Body of pancreas (tissue), 4 donors: ENCODE results near the gene NTSR2.

Source experiments
- POLR2A ChIP-seq, 3 donors: fragments of 450-650 bp; IDR thresholded peaks; one replicate each; pipeline ENCODE4 v1.6.1; 2016; ENCODE audit warnings: antibody characterized with exemption in 3 of 3, mild to moderate bottlenecking in 2 of 3
- TF ChIP-seq, protein P1 (sequence below), 7 experiments: fragments of 450-650 bp in 4 of 7; fragments of 200-600 bp in 3 of 7; sonication (generic) in 3 of 7; IDR thresholded peaks; one replicate each; pipeline ENCODE4 v1.5.1; 2016 to 2019; ENCODE audit warnings: antibody characterized with exemption in 7 of 7

DNA sequence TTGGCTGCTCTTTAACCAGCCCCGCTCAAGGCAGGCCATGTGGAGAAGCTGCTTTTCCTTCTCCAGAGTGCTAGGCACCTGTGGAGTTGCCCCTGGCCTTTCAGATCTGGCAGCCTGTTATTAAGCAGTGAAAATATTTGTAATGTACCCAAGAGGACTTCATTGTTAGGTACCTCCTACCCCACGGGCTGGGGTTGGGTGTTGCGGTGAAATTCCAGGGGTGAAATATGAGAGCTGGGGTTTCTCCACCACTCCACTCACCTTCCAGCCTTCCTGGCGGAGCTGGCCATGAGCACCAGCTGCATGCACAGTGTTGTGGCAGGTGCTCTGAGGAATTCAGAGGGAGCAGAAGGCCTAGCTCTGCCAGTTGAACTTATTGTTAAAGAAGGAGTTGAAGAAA is 39.1 kb downstream of the NTSR2 start:
- TF ChIP-seq, protein P1, sequence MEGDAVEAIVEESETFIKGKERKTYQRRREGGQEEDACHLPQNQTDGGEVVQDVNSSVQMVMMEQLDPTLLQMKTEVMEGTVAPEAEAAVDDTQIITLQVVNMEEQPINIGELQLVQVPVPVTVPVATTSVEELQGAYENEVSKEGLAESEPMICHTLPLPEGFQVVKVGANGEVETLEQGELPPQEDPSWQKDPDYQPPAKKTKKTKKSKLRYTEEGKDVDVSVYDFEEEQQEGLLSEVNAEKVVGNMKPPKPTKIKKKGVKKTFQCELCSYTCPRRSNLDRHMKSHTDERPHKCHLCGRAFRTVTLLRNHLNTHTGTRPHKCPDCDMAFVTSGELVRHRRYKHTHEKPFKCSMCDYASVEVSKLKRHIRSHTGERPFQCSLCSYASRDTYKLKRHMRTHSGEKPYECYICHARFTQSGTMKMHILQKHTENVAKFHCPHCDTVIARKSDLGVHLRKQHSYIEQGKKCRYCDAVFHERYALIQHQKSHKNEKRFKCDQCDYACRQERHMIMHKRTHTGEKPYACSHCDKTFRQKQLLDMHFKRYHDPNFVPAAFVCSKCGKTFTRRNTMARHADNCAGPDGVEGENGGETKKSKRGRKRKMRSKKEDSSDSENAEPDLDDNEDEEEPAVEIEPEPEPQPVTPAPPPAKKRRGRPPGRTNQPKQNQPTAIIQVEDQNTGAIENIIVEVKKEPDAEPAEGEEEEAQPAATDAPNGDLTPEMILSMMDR (IDR thresholded peaks at IDR 0.05): no peak
- no peak for TF ChIP-seq POLR2A (IDR thresholded peaks at IDR 0.05)
